ENCODE results near the gene NELL1.

DNA sequence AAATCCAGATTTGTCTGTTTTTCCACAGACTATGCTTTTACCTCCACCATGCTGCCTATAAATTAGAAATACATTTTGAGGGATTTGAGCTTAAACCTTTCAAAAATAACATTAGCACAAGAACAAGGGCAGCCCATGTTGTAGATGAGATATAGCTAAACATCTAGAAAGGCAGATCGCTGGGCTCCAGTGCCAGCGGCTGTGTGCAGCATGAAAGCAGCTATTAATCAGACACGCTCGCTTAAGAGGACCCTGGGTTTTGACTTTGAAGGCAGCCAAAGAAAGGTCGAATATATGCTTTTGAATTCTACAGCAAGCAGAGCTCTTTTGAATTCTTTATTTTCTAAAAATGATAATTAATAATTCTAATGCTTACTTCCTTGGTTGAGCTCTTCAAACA lies 684.0 kb downstream of the NELL1 start:
- TF ChIP-seq POLR2A (IDR thresholded peaks at IDR 0.05; ENCODE audit: low read depth, low read length): no peak
- no peak for TF ChIP-seq POLR2AphosphoS5 (IDR thresholded peaks at IDR 0.05; ENCODE audit: insufficient read depth, low read depth, low read length)
- TF ChIP-seq EZH2 (IDR thresholded peaks at IDR 0.05; ENCODE audit: borderline replicate concordance, low read depth, low read length, severe bottlenecking): no peak
- TF ChIP-seq, protein P1, sequence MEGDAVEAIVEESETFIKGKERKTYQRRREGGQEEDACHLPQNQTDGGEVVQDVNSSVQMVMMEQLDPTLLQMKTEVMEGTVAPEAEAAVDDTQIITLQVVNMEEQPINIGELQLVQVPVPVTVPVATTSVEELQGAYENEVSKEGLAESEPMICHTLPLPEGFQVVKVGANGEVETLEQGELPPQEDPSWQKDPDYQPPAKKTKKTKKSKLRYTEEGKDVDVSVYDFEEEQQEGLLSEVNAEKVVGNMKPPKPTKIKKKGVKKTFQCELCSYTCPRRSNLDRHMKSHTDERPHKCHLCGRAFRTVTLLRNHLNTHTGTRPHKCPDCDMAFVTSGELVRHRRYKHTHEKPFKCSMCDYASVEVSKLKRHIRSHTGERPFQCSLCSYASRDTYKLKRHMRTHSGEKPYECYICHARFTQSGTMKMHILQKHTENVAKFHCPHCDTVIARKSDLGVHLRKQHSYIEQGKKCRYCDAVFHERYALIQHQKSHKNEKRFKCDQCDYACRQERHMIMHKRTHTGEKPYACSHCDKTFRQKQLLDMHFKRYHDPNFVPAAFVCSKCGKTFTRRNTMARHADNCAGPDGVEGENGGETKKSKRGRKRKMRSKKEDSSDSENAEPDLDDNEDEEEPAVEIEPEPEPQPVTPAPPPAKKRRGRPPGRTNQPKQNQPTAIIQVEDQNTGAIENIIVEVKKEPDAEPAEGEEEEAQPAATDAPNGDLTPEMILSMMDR (IDR thresholded peaks at IDR 0.05; ENCODE audit: extremely low read depth in 1 of 2, insufficient read depth in 1 of 2, low read depth in 1 of 2, low read length in 2 of 2): no peak
- TF ChIP-seq MYC (IDR thresholded peaks at IDR 0.05; ENCODE audit: low read depth, low read length): no peak
- TF ChIP-seq, protein P2, sequence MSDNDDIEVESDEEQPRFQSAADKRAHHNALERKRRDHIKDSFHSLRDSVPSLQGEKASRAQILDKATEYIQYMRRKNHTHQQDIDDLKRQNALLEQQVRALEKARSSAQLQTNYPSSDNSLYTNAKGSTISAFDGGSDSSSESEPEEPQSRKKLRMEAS (IDR thresholded peaks at IDR 0.05; ENCODE audit: insufficient read depth, insufficient read length): no peak

All from endothelial cell of umbilical vein (primary cell).